Activated T-helper 17 cell treated with anti-CD3 and anti-CD28 coated beads, Interleukin-2, amount 50 U/mL, for 72 hours (primary cell): ENCODE results near the gene TSFM. TPM values are rescaled to one million over a fixed set of nuclear protein-coding genes. Genes with fewer than 3 reads are reported as not detected.
"Not testable (repeated sequence)": the region's sequence is repeated elsewhere in the genome, so short reads cannot be mapped to it uniquely, and the experiment has no call there.

Source experiments
- ATAC-seq: fragments of 150-1000 bp; cut with Tn5 transposase; replicated peaks from 2 replicates; pipeline ENCODE4 v1.10.0; 2021; ENCODE audit warnings: mild to moderate bottlenecking, moderate library complexity
- H3K27ac Mint-ChIP-seq: one replicate; pipeline ENCODE4 v1.8.0; 2022; ENCODE audit warnings: mixed read lengths
- H3K27me3 Mint-ChIP-seq: one replicate; pipeline ENCODE4 v1.8.0; 2022; ENCODE audit warnings: mixed read lengths
- H3K36me3 Mint-ChIP-seq: one replicate; pipeline ENCODE4 v1.8.0; 2022; ENCODE audit warnings: low read depth, mild to moderate bottlenecking, mixed read lengths
- H3K4me1 Mint-ChIP-seq: one replicate; pipeline ENCODE4 v1.8.0; 2022; ENCODE audit warnings: mixed read lengths
- H3K4me3 Mint-ChIP-seq: one replicate; pipeline ENCODE4 v1.8.0; 2022; ENCODE audit warnings: mild to moderate bottlenecking, mixed read lengths
- H3K9me3 Mint-ChIP-seq: one replicate; pipeline ENCODE4 v1.8.0; 2022; ENCODE audit warnings: mixed read lengths
- total RNA-seq, 2 donors: library from RNA; stranded (reverse); gene quantifications; one replicate each; pipeline ENCODE4 v1.2.3, GENCODE V29; 2022

The TSFM gene
- total RNA-seq, 2 donors from 2014 or later: 30.7 to 63.8 TPM

DNA sequence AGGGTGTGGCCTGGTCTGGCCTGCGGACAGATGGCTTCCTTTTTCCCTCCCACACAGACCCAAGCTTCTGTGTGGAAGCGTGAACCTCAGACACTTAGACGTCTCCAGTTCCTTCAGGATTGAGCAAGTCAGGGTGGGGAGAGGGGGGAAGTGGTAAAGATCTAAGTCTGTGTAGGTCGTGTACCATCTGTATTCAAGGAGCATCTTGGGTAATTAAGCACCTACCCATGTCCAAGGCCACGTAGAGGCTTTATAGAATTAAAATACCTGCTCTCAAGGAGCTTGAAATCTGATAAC is 34.2 kb downstream of the TSFM start:
- peaks cover 5% of the 10 kb centered on the region for H3K4me1 Mint-ChIP-seq
- no peak overlapping the region for H3K4me3 Mint-ChIP-seq
- H3K36me3 Mint-ChIP-seq: peaks cover 25% of the 10 kb centered on the region
- H3K27ac Mint-ChIP-seq: no peak overlapping the region
- H3K27me3 Mint-ChIP-seq: no peaks in the 10 kb centered on the region
- no peaks in the 10 kb centered on the region for H3K9me3 Mint-ChIP-seq
- ATAC-seq: no peak

- ATAC-seq: no peak
- Mint-ChIP-seq H3K27ac (no peak overlapping the region), H3K27me3 (no peaks in the 10 kb centered on the region), H3K4me3 (no peak overlapping the region), H3K36me3 (peaks cover 31% of the 10 kb centered on the region), H3K9me3 (no peaks in the 10 kb centered on the region), H3K4me1 (peaks cover 5% of the 10 kb centered on the region)
Observed at GRCh38 chr12:57817261-57817989, 34.8 kb downstream of the TSFM start.

- not testable (repeated sequence) for H3K4me1 Mint-ChIP-seq, H3K9me3 Mint-ChIP-seq, H3K27me3 Mint-ChIP-seq, H3K27ac Mint-ChIP-seq, H3K4me3 Mint-ChIP-seq, ATAC-seq
- peaks cover 37% of the 10 kb centered on the region for H3K36me3 Mint-ChIP-seq
Observed at GRCh38 chr12:57817990-57818331, 35.4 kb downstream of the TSFM start.

GRCh38 chr12:57820119-57820518 is 37.5 kb downstream of the TSFM start:
- ATAC-seq, H3K27ac Mint-ChIP-seq, H3K4me3 Mint-ChIP-seq, H3K9me3 Mint-ChIP-seq, H3K27me3 Mint-ChIP-seq, H3K4me1 Mint-ChIP-seq: not testable (repeated sequence)
- H3K36me3 Mint-ChIP-seq: peaks cover 57% of the 10 kb centered on the region

- peaks cover 66% of the 10 kb centered on the region for H3K36me3 Mint-ChIP-seq
- not testable (repeated sequence) for H3K27me3 Mint-ChIP-seq, H3K4me1 Mint-ChIP-seq, ATAC-seq, H3K9me3 Mint-ChIP-seq, H3K4me3 Mint-ChIP-seq
- peak overlapping the region; percentile 36 for H3K27ac Mint-ChIP-seq
Observed at GRCh38 chr12:57821015-57821414, 38.4 kb downstream of the TSFM start.

- Mint-ChIP-seq H3K4me1 (peaks cover 5% of the 10 kb centered on the region), H3K27me3 (no peaks in the 10 kb centered on the region), H3K9me3 (no peaks in the 10 kb centered on the region), H3K4me3 (no peak overlapping the region), H3K36me3 (peaks cover 73% of the 10 kb centered on the region), H3K27ac (peak overlapping the region; percentile 36)
- ATAC-seq: no peak
Observed at GRCh38 chr12:57821474-57822214, 39.1 kb downstream of the TSFM start.

DNA sequence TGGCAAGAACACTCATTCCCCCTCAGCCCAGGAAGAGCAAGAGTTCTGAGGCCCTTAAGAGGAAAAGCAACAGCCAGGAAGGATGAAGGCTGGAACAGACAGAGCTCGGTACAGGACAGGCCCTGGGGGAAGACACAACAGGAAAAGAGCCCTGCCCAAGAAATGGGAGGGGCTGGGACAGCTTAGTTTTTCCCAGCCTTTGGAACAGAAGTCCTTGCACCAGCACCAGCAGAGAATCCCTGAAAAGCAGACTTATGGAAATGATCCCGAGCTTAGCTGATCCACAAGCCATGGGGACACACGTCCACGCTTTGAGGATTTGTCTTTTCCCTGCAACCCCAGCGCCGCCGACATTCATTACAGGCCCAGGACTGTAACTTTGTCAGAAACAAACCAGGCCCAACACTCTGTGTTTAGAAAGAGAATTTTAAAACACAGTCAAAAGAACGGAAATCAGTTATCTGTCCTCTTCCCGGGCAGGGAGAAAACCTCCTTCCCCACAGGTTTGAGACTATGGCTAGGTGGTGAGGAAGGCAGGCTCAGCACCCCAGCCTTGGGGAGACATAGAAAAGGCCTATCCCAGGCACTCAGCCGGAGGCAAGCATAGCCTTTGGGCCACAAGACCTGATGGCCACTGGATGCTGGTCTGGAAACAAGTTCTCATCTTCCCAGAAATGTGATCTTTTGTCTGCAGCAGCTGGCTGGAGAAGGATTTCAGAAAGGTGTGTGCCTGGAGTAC is 40.0 kb downstream of the TSFM start:
- H3K9me3 Mint-ChIP-seq: no peaks in the 10 kb centered on the region
- H3K4me1 Mint-ChIP-seq: peaks cover 5% of the 10 kb centered on the region
- no peak overlapping the region for H3K27ac Mint-ChIP-seq
- no peak overlapping the region for H3K4me3 Mint-ChIP-seq
- H3K27me3 Mint-ChIP-seq: no peaks in the 10 kb centered on the region
- ATAC-seq: no peak
- peaks cover 82% of the 10 kb centered on the region for H3K36me3 Mint-ChIP-seq

DNA sequence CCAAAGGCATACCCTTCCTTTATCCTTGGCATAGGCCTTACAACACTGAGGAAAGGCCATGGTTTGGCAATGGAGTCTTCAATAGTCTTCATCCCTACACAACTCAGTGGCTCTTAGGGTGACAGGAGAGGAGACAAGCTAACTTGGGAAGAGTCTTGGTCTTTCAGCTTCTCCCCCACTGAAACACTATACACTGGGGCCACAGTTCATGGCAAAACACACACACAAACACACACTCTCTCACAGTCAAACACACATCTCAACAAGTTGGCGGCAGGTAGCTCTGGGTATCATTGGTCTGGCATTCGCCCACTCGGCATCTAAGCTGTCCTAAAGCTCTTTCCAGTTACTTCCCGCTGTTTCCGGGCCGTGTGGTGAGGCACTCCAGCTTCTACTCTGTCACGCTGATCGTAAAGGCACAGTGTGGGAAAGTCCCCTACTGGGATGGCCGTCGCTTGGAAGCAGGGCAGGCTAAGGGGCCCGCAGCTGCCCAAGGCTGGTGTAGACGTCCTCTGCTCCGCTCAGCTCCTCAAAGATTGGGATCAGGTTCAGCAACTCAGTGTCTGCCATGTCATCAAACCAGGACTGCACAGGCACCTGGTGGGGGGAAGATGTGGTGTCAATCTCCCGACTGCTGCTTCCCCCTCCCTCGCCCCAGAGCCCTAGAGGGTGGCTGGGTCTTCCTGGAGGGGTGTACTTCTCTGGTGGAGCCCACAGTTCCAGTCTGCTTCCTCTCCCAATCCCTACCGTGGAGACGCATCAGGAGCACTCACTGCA is 40.7 kb downstream of the TSFM start:
- H3K4me1 Mint-ChIP-seq: peaks cover 5% of the 10 kb centered on the region
- H3K27me3 Mint-ChIP-seq: no peaks in the 10 kb centered on the region
- H3K36me3 Mint-ChIP-seq: peaks cover 89% of the 10 kb centered on the region

DNA sequence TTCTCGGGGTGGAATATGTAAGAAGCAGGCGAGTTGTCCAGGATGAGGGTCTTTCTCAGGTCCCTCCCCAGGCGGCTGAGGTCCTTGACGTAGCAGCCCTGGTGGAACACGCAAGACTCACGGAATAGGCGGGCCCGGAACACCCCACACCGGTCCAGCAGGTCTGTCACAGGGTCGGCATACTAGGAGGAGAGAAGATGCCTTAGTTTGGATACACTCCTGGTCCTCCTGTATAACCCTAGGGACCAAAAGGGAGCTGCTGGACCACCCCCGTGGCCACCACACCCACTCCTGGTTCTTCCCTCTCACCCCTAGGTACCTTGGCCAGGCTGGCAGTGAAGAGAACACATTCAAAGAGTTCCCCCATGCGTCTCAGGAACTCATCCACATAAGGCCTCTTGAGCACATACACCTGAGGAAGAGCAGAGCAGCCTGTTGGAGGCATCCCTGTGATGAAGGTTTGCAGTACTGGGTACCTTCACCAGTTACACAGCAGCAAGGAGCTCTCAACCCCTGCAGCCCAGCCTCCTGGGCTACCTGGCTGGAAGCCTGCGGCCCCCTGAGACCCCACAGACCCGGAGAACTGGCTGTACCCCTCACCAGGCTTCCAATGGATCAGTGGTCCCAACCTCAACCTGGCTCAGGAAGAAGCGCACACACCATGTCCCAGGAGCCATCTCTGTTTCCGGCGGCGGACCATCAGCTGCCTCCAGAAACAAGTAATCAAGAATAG is 41.5 kb downstream of the TSFM start:
- H3K36me3 Mint-ChIP-seq: peaks cover 89% of the 10 kb centered on the region
- no peak overlapping the region for H3K4me3 Mint-ChIP-seq
- H3K27me3 Mint-ChIP-seq: no peaks in the 10 kb centered on the region
- H3K9me3 Mint-ChIP-seq: no peaks in the 10 kb centered on the region
- no peak for ATAC-seq
- no peaks in the 10 kb centered on the region for H3K4me1 Mint-ChIP-seq
- peak overlapping the region; percentile 43 for H3K27ac Mint-ChIP-seq

More for the DNA sequence above, 40.7 kb downstream of the TSFM start:
- no peak overlapping the region for H3K4me3 Mint-ChIP-seq
- peak overlapping the region; percentile 43 for H3K27ac Mint-ChIP-seq
- no peaks in the 10 kb centered on the region for H3K9me3 Mint-ChIP-seq
- ATAC-seq: peak; percentile 7

DNA sequence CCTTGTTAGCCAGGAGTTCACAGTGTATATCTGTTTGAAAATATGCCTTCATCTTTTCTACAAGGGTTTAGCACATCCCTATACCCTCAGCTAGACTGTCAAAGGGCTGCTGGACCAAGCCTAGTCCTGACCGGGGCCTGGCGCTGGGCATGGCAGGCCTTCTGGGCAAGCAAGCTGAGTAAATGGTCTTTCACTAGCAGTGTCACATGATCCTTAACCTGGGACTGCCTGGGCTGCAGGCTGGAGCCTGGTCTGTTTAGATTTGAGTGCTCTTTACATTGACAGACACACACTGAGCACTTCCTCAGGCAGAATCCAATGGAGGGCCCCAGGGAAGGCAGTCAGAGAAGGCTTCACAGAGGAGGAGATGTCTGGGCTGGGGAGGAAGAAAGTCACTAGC is 42.9 kb downstream of the TSFM start:
- Mint-ChIP-seq H3K4me1 (no peaks in the 10 kb centered on the region), H3K27ac (peak overlapping the region; percentile 20), H3K36me3 (peaks cover 95% of the 10 kb centered on the region), H3K27me3 (no peaks in the 10 kb centered on the region), H3K4me3 (no peak overlapping the region), H3K9me3 (no peaks in the 10 kb centered on the region)
- no peak for ATAC-seq

DNA sequence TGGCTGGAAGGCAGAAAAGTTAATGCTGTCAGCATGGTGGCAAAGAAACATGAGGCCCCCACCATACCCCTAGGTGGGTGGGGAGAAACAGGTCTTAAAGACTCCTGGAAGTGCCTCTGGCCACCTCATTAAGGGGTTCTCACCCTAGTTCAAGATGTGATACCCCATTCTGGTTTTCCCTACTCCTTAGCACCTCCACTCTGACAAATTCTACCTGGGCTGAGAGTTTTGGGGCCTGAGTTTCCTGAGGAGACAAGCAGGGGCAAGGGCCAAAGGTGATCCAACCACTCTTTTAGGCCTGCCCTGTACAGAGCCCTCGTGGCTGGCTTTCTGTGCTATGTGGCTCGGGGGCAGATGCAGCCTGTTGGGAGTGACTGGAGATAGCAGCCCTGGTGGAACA is 43.8 kb downstream of the TSFM start:
- no peak overlapping the region for H3K27ac Mint-ChIP-seq
- H3K4me1 Mint-ChIP-seq: peaks cover 2% of the 10 kb centered on the region
- ATAC-seq: no peak
- peaks cover 89% of the 10 kb centered on the region for H3K36me3 Mint-ChIP-seq
- H3K9me3 Mint-ChIP-seq: no peaks in the 10 kb centered on the region
- H3K27me3 Mint-ChIP-seq: no peaks in the 10 kb centered on the region
- H3K4me3 Mint-ChIP-seq: no peak overlapping the region

DNA sequence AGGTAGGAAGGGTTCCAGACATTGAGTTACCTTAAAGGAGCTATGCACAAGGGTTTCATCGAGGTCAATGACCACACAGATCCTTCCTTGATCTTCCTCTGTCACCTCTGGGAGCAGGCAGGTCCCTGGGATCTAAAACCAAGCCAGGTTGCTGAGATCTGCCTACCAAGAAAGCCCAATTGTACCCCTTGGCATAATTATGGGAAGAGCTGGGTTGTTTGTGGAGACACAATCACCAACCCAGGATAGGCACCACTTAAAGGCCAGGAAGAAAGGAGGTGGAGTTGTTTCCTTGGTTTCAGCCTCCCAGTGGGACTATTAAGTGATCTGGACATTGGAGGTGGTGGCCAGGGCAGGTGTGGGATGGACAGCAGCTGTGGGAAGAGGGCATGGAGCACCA is 44.4 kb downstream of the TSFM start:
- no peak for ATAC-seq
- no peak overlapping the region for H3K27ac Mint-ChIP-seq
- no peaks in the 10 kb centered on the region for H3K9me3 Mint-ChIP-seq
- no peaks in the 10 kb centered on the region for H3K27me3 Mint-ChIP-seq
- H3K4me3 Mint-ChIP-seq: no peak overlapping the region
- peaks cover 7% of the 10 kb centered on the region for H3K4me1 Mint-ChIP-seq
- peaks cover 86% of the 10 kb centered on the region for H3K36me3 Mint-ChIP-seq

GRCh38 chr12:57829025-57829777 is 46.6 kb downstream of the TSFM start:
- Mint-ChIP-seq H3K4me1 (peaks cover 15% of the 10 kb centered on the region), H3K4me3 (no peak overlapping the region), H3K27ac (peak overlapping the region; percentile 11), H3K27me3 (no peaks in the 10 kb centered on the region), H3K9me3 (no peaks in the 10 kb centered on the region), H3K36me3 (peaks cover 64% of the 10 kb centered on the region)
- no peak for ATAC-seq
